Skeletal muscle tissue (tissue), 4 donors: ENCODE results near the gene BMPR1B. TPM values are rescaled to one million over a fixed set of nuclear protein-coding genes. Genes with fewer than 3 reads are reported as not detected.

Source experiments
- H3K27ac ChIP-seq: one replicate; pipeline ENCODE4 v1.7.0; 2013; ENCODE audit warnings: mild to moderate bottlenecking, low read depth, low read length, inconsistent platforms
- H3K27me3 ChIP-seq, 3 donors: one replicate each; pipeline ENCODE4 v1.7.0; 2013; ENCODE audit warnings: low read length in 3 of 3; ENCODE audit not compliant: control insufficient read depth in 3 of 3, insufficient read depth in 3 of 3
- H3K36me3 ChIP-seq, 3 donors: one replicate each; pipeline ENCODE4 v1.7.0; 2013; ENCODE audit warnings: low read length in 3 of 3; ENCODE audit not compliant: control insufficient read depth in 3 of 3, insufficient read depth in 3 of 3
- H3K4me1 ChIP-seq, 3 donors: one replicate each; pipeline ENCODE4 v1.7.0; 2013; ENCODE audit warnings: low read length in 3 of 3, mild to moderate bottlenecking in 3 of 3; ENCODE audit not compliant: control insufficient read depth in 3 of 3, insufficient read depth in 3 of 3
- H3K4me3 ChIP-seq, 3 donors: one replicate each; pipeline ENCODE4 v1.7.0; 2013; ENCODE audit warnings: low read length in 3 of 3
- H3K9ac ChIP-seq, 3 donors: one replicate each; pipeline ENCODE4 v1.7.0; 2013; ENCODE audit warnings: low read length in 3 of 3, mild to moderate bottlenecking in 3 of 3, moderate library complexity in 2 of 3, low read depth in 1 of 3
- H3K9me3 ChIP-seq, 3 donors: one replicate each; pipeline ENCODE4 v1.7.0; 2013; ENCODE audit warnings: low read length in 3 of 3; ENCODE audit not compliant: control insufficient read depth in 3 of 3
- total RNA-seq: library from RNA; depleted of rRNA; stranded (reverse); fragments of >200 nt; gene quantifications from one replicate; pipeline ENCODE4 v1.2.3, GENCODE V29; 2014
- donor health status: Osteomylitis.

BMPR1B gene
- total RNA-seq, 1 donor from 2014 or later: 22.4 TPM

DNA sequence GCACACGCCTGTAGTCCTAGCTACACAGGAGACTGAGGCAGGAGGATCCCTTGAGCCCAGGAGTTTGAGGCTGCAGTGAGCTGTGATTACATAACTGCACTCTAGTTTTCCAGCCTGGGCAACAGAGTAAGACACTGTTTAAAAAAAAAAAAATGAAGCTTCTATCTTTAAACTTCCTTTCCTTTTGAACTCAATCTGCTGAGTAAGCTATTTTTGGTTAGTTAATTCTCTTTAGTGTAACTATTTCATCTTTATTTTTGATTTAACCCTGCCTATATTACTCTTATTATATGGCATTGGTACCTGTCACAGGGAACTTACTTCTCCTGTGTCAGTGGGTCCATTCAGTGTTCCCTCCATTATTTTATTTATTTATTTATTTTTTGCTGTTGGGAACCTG, 160.8 kb downstream of the BMPR1B start:
- Histone ChIP-seq H3K9ac (no peak overlapping the region), H3K27me3 (no peaks in the 10 kb centered on the region)

DNA sequence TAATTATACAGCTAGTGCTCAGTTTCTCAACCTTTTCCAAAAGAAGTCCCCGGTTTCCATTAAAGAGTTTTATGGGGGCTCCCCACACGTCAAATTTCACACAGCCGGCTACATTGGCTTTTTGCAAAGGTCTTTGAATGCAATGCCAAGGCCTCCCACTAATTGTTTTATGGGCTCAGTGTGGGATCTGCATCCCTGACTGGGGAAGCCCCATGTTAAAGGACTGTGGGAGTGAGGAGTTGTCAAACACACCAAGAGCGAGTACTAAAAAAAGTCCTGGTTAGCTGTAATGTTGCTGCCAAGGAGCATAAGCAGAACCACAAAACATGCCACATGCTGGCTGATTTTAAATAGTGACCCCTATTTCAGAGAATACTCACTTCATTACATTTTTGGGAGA, 162.6 kb downstream of the BMPR1B start:
- Histone ChIP-seq H3K36me3 (no peaks in the 10 kb centered on the region), H3K9ac (no peak overlapping the region), H3K4me1 (no peaks in the 10 kb centered on the region), H3K27me3 (no peaks in the 10 kb centered on the region), H3K27ac (no peak overlapping the region), H3K4me3 (no peak overlapping the region), H3K9me3 (no peaks in the 10 kb centered on the region)

More for the DNA sequence above, 160.8 kb downstream of the BMPR1B start:
- Histone ChIP-seq H3K9me3 (no peaks in the 10 kb centered on the region), H3K36me3 (no peaks in the 10 kb centered on the region), H3K4me3 (no peak overlapping the region), H3K4me1 (no peaks in the 10 kb centered on the region), H3K27ac (no peak overlapping the region)

DNA sequence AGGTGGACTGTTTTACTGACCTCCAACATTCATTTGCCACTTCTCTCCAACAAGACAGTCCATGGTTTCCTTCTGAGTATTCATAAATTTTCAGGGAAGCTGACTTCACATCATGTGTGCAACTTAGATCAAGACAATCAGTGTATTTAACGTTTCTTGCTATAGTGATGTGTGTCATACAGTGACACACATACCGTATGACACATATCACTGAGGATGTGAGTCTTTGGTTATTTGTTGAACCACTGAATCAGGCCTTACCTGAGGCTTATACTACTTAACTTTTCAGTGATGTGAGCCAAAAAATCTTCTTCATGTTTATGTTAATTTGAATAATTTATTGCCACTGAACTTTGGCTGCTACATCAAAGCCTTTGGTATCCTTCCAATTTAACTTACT, 166.8 kb downstream of the BMPR1B start:
- Histone ChIP-seq H3K9me3 (no peaks in the 10 kb centered on the region), H3K27ac (no peak overlapping the region), H3K36me3 (no peaks in the 10 kb centered on the region), H3K9ac (no peak overlapping the region), H3K4me3 (no peak overlapping the region), H3K27me3 (no peaks in the 10 kb centered on the region), H3K4me1 (no peaks in the 10 kb centered on the region)

DNA sequence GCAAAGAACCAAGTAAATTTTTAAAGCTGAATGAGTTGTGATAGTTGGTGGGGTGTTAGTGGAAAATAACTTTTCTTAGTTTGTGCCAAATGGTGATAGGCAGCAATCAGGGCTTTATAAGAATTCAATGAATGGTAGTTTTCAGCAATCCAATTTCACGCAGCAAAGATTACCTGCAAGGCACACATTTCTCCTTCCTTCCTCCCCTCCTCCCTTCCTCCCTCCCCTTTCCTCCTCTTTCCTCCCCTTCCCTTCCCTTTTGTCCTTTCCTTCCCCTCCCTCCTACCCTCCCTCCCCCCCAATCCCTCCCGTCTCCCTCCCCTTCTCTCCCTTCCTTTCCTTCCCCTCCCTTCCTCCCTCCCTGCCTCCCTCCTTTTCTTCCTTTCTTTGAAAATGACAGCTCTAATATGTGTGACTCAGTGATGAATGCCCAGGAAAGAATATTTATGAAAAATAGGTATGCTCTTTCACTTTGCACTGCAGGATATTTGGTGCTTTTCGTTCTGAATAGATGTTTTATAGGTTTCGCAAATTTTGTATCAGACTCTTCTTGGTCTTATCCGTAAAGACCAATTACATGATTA, 168.1 kb downstream of the BMPR1B start:
- Histone ChIP-seq H3K36me3 (no peaks in the 10 kb centered on the region), H3K9me3 (no peaks in the 10 kb centered on the region), H3K9ac (no peak overlapping the region), H3K4me1 (no peaks in the 10 kb centered on the region), H3K4me3 (no peak overlapping the region), H3K27ac (no peak overlapping the region), H3K27me3 (no peaks in the 10 kb centered on the region)

DNA sequence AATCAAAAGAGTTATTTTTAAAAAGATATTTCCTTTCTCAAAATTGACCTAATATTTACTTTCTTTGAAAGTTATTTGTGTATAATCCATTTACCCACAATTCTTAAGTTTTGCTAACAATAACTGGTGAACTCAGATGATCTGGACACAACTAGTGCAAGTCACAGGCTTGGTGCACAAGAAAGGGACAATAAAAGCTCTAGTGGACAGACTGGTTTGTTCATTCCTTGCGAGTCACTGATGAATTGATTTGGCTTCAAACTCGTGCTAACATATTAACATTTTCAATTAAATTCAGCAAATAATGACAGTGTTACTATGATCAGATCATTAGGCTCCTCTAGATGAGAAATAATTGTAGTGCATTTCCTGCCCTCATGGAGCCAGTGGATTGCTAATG, 169.2 kb downstream of the BMPR1B start:
- H3K9me3 ChIP-seq: no peaks in the 10 kb centered on the region
- H3K27ac ChIP-seq: no peak overlapping the region
- H3K4me1 ChIP-seq: no peaks in the 10 kb centered on the region
- no peak overlapping the region for H3K4me3 ChIP-seq
- no peaks in the 10 kb centered on the region for H3K36me3 ChIP-seq
- no peaks in the 10 kb centered on the region for H3K27me3 ChIP-seq
- H3K9ac ChIP-seq: no peak overlapping the region

DNA sequence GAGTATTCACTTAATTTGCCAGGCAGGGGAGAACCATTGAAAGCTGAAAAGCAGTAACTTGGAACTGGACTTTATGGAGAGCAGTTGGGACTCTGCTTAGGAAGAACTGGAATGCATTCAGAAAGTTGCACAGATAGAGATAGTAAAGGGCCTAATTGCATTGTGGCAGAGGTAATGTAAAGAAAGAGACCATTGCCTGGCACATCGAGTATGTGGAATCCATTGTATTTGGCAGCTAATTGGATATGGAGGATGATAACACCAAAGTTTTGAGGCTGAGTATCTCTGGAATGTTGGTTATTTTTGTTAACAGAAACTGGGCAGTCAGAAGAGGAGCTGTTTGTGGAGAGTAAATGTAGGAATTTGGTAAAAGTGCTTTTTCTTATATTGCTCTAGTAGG, 169.9 kb downstream of the BMPR1B start:
- no peaks in the 10 kb centered on the region for H3K27me3 ChIP-seq
- H3K36me3 ChIP-seq: no peaks in the 10 kb centered on the region
- H3K4me3 ChIP-seq: no peak overlapping the region
- no peak overlapping the region for H3K9ac ChIP-seq
- no peaks in the 10 kb centered on the region for H3K4me1 ChIP-seq
- no peak overlapping the region for H3K27ac ChIP-seq
- H3K9me3 ChIP-seq: no peaks in the 10 kb centered on the region

DNA sequence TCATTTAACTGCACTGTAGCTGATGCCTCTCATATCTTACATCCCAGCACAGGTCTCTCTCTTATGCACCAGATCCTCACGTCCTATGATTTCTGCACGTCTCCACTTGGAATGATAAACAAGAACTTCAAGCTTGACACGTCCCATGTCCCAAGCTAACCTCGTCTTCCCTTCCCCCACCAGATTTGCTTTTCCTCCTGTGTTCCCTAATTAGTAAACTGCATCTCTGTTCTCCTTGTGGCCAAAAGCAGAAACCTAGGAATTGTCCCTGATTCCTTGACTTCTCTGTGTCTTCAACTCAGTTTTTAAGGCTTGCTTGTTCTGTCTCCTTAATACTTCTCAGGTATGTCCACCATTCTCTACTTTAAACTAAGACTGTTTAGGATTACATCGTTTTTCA, 171.9 kb downstream of the BMPR1B start:
- Histone ChIP-seq H3K9ac (no peak overlapping the region), H3K36me3 (no peaks in the 10 kb centered on the region), H3K27ac (no peak overlapping the region), H3K27me3 (no peaks in the 10 kb centered on the region), H3K9me3 (no peaks in the 10 kb centered on the region), H3K4me1 (no peaks in the 10 kb centered on the region), H3K4me3 (no peak overlapping the region)

DNA sequence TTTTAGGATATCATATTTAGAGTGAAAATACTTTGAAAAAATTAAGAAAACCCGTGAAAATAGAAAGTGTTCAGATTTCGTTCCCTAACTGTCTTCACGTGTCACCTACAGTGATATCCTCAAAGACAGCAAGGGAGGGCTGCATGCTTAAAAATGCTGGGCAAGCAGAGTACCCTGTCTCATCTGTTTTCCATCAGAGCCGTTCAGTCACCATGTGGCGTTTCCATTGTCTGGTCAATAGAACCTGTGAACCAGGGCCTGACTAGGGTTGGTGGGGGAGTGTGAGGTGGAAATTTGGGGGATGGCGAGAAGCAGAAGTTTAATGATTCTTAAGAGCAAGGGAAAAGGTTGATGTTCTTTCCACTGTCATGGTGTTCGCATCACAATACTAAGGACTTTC, 173.9 kb downstream of the BMPR1B start:
- Histone ChIP-seq H3K9me3 (no peaks in the 10 kb centered on the region), H3K27ac (no peak overlapping the region), H3K36me3 (no peaks in the 10 kb centered on the region), H3K9ac (no peak overlapping the region), H3K27me3 (no peaks in the 10 kb centered on the region), H3K4me1 (no peaks in the 10 kb centered on the region), H3K4me3 (no peak overlapping the region)

DNA sequence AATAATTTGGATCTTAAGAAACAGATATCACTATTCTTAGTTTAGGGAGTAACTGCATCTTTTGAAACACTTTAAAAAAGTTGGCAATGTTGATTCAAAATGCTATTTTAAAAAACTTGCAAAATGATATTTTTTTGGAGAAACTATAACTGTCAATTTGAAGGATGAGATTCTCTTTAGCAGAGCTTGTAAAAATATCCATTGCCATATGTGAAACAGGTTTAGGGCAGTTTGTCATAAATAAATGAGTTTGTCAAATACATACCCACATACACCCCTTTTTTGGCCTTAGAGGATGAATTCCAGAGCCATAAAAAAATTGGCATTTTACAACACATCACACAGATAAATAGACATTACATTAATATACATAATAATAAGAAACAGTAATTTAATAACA, 174.6 kb downstream of the BMPR1B start:
- H3K4me1 ChIP-seq: no peaks in the 10 kb centered on the region
- H3K4me3 ChIP-seq: no peak overlapping the region
- no peaks in the 10 kb centered on the region for H3K9me3 ChIP-seq
- no peak overlapping the region for H3K9ac ChIP-seq
- H3K36me3 ChIP-seq: no peaks in the 10 kb centered on the region
- no peak overlapping the region for H3K27ac ChIP-seq
- H3K27me3 ChIP-seq: peaks cover 0 to 3% (median 0%) of the 10 kb centered on the region in 3 donors

DNA sequence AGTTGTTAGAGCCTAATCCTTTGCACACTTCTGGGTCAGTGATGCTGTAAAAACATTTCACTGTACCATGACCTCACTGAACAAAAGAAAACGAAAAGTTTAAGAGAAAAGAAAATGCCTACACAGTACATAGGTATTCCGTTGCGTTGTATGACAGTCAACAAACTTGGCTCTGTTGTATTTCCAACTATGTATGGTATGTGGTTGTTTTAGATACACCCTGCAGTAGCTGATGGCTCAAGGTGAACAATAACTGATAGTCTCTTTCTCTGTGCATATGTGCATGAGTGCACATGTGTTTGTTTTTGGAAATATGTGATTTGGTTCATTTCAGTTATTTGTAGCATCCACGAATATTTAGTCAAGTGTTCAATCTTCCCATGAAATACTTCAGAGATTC, 176.0 kb downstream of the BMPR1B start:
- Histone ChIP-seq H3K9ac (no peak overlapping the region), H3K4me3 (no peak overlapping the region), H3K36me3 (no peaks in the 10 kb centered on the region), H3K4me1 (no peaks in the 10 kb centered on the region), H3K27me3 (peaks cover 0 to 3% (median 0%) of the 10 kb centered on the region in 3 donors), H3K9me3 (no peaks in the 10 kb centered on the region), H3K27ac (no peak overlapping the region)

DNA sequence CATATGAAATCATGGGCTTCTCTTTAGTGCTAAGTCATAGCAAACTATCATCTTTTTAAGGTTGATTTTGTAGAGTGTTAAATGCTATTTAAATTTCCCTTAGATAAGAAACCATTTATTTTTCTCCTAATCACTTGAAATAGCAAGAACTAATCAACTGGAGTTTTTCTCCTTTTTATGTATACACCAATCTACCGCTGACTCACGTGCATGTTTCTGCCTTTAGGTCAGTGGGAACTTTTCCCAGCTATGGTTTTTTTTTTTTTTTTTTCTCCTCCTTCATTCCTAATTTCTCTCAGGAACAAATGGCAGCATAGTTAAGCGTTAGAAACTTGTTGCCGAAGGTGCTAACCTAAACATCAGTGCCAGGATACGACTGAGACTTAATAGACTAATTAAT, 176.4 kb downstream of the BMPR1B start:
- H3K4me1 ChIP-seq: no peaks in the 10 kb centered on the region
- H3K9ac ChIP-seq: no peak overlapping the region
- no peak overlapping the region for H3K4me3 ChIP-seq
- H3K27me3 ChIP-seq: peaks cover 0 to 3% (median 0%) of the 10 kb centered on the region in 3 donors
- H3K27ac ChIP-seq: no peak overlapping the region
- H3K36me3 ChIP-seq: no peaks in the 10 kb centered on the region
- H3K9me3 ChIP-seq: no peaks in the 10 kb centered on the region
